ENCODE results near the gene CD160.
A peak's percentile ranks its signal among the peaks of the same experiment; 100 is the strongest.
"Not testable (repeated sequence)": the region's sequence is repeated elsewhere in the genome, so short reads cannot be mapped to it uniquely, and the experiment has no call there.

CD160 gene

DNA sequence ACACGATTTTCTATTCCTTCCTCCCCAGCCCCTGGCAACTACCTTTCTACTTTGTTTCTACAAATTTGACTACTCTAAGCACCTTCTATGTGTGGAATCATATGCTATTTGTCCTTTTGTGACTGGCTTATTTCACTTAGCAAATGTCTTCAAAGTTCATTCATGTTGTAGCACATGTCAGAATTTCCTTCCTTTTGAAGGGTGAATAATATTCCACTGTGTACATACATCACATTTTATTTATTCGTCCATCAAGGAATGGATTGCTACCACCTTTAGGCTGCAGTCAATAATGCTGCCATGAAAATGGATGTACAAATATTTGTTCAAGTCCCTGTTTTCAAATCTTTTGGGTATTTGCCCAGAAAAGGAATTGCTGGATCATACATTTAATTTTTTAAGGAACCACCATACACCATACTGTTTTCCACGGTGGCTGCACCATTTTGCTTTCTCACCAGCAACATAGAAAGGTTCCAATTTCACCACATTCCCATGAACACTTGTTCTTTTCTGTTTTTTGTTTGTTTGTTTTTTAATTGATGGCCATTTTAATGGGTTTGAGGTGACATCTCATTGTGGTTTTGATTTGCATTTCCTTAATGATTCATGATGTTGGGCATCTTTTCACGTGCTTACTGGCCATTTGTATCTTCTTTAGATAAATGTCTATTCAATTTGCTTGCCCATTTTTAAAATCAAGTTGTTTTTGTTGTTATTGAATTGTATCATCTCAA lies 8.8 kb upstream of the CD160 start:
- DNase-seq (ENCODE audit: low read depth), result no peak

DNA sequence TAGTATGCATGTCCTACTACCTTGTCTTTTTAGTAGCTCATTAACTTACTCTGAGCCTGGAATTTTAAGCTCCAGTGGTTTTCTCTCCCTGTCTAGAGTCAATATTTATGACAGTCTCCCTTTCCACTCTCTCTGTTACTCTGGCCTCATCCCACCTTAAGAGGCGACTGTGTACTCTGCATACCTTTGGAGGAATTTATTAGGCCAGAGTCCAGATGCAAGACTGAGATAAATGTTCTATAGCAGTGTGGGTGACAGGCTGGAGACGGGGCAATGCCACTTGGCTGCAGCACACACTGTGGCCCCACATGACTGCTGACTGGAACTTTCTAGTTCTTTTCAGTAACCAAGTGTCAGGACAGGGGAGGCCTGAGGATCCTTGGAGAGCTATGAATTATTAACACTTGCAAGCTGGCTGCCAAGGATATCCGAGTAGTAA lies 8.1 kb upstream of the CD160 start:
- DNase-seq (ENCODE audit: low read depth), result no peak

DNA sequence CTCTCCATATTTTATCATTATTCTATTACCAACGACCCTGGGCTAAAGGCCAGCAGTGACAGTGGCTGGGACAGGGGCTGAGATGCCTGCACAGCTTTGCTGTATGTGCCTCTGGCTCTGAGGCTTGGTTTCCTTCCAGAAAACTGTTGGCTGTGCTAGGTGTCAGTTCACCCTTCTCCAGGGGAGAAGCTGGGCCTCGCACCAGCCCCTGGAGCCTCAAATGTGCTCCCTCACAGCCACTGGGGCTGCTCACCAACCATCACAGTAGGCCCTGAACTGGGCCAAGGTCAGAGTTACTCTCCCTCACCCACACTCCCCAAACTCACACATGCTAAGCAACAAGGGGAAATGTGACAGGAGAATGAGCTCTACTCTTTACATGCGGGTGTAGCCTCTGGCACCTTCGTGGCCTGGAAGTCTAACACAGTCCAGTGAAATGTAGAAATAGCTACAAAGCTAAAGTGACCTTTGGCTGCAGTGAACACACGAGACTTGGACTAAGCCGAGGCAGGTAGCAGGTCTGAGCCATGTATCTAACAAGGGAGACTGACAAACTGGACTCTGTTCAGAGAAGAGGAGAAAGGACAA lies 4.7 kb upstream of the CD160 start:
- no peak for DNase-seq (ENCODE audit: low read depth)

DNA sequence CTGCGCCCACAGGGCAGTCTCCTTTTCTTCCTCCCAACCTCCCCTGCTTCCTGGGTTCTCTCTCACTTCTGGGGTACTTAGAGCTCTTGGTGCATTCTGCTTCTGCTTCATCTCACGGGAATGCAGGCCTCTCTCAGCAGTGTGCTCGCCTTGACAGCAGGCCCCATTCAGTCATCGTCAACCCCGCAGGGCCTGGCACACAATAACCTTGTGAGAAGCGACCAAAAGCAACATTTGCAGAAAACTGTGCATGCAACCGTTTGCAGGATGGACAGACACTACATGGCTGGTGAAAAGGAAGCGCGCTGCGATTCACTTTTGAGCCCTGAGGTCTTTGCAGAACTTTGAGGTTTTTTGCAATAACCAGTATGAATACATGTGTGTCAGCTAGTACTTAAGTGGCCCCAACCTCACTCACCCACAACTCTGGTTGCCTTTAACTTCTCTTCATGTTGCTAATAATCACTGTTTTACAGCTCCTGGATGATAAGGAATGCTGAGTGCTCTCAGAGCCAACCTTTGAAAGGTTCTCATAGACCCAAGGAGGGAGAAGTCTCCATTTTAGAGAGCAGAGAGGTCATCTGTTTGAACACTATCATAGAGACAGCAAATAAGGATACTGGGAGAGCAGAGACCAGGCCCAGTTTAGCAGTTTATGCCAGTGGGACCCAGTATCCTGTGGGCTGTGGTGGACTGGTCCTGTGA lies 2.5 kb upstream of the CD160 start:
- DNase-seq (ENCODE audit: low read depth), result no peak

DNA sequence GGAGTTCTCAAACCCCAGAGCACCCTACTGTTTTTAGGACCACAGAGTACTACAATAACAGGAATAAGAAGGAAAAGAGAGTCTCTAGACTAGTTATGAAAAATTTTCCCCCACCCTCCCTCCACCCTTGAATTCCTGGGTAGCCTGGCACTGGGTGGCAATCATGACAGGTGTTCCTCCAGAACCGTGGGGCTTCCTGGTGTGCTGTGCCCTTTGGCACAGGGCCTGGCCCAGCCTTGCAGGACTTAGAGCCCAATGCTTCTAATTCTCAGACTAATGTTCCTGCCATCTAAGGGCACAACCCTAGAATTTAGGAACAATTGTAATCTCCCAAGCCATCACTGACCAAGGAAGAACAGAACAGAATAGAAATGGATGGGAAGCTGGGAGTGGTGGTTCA lies 1.5 kb upstream of the CD160 start:
- no peak for DNase-seq (ENCODE audit: low read depth)

DNA sequence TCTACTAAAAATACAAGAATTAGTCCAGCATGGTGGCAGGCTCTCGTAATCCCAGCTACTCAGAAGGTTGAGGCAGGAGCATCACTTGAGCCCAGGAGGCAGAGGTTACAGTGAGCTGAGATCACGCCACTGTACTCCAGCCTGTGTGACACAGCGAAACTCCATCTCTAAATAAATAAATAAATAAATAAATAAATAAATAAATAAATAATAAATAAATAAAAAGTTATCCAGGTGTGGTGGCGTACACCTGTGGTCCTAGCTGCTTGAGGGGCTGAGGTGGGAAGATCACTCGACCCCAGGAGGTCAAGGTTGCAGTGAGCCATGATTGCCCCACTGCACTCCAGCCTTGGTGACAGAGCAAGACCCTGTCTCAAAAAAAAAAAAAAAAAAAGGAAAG lies 834 bp upstream of the CD160 start:
- not testable (repeated sequence) for DNase-seq (ENCODE audit: low read depth)

DNA sequence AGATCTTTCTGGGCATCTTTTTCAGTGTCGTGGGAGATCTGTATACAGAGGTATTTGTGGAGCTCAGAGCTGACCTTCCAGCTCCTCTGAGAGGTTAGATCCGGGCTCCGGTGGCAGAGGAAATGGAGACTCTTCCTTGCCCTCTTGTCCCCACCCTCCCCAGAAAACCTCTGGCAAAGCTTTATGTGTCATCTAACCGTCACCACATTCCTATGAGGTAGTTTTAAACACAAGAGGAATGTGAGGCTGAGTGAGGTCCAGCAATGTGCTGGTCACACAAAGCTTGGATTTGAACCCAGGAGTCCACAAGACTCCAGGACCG lies 1.2 kb downstream of the CD160 start:
- no peak for DNase-seq (ENCODE audit: low read depth)

DNA sequence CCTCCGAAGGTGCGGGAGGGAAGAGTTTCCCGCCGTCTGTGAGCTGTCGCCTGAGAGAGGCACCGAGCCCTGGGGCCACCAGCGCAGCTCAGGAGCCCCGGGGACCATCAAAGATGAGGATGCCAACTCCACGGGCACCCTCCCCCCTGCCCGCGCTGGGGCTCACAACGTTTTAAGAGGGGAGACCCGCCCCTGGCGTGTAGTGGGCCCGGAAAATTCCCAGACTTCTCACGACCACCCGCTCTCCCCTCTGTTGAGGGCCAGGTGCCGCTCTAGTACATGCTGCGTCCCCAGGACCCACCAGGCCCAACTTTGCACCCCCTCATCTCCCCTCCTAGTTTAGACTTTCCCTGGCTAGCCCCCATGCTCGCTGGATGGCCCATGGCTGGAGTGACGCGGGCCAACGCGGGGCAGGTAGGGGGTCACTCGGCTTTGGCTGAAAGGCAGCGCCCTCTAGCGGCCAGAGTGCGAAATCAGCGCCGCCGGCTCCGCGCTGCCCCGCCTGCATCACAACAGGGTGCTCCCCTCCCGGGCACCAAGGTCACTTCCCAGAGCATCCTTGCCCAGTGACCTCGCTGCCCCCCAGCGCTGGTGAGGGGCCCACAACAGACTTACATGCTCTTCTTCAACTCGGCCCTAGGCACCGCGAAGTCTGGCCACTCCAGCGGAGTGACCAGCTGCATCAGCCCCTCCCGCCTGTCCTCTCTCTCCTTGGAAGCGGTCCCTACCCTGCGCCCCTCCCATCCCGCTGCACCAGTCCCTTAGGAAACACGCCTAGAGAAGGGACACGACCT lies 1.8 kb downstream of the CD160 start:
- DNase-seq (ENCODE audit: low read depth), result peak; percentile 48

DNA sequence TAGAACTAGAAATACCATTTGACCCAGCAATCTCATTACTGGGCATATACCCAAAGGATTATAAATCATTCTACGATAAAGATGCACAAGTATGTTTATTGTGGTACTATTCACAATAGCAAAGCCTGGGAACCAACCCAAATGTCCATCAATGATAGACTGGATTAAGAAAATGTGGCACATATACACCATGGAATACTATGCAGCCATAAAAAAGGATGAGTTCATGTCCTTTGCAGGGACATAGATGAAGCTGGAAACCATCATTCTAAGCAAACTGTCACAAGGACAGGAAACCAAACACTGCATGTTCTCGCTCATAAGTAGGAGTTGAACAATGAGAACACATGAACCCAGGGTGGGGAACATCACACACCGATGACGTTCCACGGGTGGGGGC lies 6.9 kb downstream of the CD160 start:
- DNase-seq (ENCODE audit: low read depth), result not testable (repeated sequence)

DNA sequence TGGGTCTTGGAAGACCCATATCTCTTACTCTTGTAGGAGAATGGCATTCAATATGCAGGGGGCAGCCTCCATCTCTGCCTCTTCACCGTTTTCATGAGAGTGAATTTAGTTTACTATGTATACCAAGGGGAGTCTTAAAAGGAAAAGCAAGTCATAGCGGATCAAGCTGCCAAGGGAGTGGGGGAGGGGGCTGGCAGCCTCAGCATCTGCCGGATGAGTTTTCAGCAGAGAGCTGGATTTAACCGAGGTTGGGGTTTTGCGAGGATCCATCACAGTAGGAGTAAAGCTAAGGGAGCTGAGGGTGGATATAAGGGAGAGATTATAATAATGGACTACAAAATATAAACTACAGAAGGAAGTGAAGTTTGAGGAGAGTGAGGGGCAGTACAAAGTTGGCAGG lies 9.9 kb downstream of the CD160 start:
- no peak for DNase-seq (ENCODE audit: low read depth)

DNA sequence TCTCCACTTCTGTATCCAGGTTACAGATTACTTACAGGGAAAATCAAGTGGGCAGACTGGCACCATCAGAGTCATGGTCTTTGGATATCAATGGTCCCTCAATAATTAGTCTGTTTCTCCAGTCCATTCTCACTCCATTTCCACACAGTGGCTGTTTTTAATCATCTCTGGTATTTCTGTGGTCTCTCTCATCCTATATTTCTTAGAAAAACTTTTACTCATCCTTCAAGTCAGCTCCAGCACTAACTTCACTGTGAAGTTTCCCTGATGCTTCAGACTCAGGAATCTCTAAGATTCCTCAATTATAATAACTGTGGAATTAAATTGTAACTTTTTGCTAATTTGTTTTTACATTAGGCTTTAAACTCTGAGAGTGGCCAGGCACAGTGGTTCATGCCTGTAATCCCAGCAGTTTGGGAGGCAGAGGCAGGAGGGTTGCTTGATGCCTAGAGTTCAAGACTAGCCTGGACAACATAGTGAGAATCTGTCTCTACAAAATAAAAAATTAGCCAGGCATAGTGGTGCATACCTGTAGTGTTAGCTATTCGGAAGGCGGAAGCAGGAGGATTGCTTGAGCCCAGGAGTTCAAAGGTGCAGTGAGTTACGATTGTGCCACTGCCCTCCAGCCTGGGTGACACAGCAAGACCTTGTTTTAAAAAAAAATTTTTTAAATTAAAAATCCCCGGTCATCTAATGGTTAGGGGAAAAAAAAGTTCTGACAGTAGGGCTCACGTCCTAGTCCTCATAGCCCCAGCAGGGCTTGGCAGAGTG lies 10.6 kb downstream of the CD160 start:
- no peak for DNase-seq (ENCODE audit: low read depth)

DNA sequence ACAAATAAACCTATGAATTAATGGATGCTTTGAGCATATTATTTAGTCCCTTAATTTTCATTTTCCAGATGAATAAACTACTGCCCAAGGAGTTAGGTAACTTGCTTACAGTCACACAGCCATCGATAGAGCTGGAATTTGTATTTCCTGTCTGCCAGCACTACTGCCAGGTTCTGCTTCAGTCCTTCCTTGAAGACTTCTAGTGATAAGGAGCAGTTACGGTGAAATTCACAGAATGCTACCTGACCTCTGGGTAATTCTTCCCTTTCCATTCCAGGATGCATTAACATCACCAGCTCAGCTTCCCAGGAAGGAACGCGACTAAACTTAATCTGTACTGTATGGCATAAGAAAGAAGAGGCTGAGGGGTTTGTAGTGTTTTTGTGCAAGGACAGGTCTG lies 11.2 kb downstream of the CD160 start:
- no peak for DNase-seq (ENCODE audit: low read depth)

DNA sequence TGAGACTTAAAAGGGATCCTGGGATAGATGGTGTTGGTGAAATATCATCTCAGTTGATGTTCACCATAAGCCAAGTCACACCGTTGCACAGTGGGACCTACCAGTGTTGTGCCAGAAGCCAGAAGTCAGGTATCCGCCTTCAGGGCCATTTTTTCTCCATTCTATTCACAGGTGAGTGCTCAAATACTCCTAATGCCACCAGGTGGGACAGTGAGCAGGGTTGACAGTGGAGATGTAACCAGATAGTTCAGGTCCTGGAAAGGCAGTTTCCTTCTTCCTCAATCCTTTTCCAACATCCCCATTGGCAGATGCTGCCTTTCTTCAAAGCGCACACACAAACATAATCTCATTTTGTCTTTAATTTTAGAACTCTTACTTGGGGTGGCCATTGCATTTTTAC lies 11.6 kb downstream of the CD160 start:
- no peak for DNase-seq (ENCODE audit: low read depth)

DNA sequence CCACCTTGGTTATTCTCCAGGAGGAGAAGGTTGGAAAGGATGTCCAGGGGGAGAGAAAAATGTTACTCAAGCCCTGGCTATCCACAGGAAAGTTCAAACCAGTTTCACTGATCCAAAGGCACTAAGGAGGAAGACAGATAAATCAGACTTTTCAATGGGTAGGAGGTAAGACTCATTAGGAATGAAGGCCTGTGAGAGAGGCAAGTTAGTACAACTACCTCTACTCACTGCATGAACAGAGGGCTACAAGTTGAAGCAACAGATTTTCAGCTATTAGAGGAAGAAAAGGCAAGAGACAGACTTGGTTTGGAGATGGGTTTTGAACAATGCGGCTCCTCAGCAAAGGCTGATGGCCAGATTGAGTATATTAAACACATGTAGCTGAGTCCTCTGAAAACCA lies 16.9 kb downstream of the CD160 start:
- no peak for DNase-seq (ENCODE audit: low read depth)

DNA sequence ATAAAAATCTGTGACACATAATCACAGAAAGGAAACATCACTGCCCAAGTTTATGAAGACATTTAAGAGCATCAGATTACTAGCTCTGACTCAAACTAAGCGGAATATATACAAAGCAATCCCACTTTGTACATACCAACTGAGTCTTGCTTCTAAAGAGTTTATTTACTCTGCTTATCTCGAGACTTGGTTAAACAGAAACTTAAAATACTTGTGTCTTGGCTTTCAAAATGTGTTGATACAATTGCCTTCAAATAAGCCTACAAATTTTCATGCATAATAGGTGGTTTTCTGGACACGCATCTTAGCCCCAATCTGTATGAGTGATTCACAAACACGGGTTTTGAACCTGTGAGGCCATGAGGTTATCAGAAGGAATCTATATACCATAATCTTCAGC lies 21.0 kb downstream of the CD160 start:
- no peak for DNase-seq (ENCODE audit: low read depth)

DNA sequence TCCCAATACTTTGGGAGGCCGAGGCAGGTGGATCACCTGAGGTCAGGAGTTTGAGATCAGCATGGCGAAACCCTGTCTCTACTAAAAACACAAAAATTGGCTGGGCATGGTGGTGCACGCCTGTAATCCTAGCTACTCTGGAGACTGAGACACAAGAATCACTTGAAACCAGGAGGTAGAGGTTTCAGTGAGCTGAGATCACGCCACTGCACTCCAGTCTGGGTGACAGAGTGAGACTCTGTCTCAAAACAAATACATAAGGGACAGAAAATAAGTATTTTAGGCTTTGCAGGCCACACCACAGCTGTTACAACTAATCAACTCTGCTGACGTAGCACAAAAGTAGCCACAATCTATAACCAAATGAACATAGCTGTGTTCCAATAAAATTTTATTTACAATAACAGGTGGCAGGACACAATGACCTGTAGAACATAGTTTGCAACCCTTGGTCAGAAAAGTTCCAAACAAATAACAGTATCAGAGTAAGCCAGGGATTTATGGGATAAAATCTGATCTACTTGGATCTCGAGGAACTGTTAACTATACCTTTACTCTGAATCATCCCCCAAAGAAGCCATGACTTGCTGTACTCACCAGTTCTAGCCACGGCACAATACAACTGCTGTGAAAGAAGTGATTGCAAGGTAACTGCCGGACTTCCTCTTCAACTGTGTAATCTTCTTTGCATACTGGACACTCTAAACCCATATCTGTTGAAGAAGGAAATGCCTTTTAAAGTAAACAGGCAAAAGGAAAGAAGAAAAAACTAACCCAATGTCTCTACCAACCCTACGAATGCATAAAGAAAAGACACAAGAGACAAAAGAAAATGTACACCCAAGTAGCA lies 28.3 kb downstream of the CD160 start:
- DNase-seq (ENCODE audit: low read depth), result no peak

DNA sequence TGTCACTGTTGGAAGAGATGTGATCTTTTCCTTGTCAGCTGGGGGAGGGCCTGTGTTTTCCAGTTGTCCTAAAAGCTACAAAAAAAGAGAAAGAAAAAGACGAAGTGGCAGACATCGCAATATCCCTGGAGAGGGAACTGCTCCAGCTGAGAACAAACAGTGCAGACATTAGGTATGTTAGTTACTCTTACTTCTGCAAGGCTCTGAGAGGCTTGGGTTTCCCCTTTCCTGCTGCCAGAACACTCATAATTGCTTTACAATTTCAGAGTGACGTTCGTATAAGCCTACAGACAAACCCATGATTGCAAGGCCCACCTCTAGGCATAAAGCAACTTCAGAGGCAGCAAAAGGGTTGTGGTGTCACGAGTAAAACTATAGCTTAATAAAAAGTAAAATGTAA lies 31.1 kb downstream of the CD160 start:
- no peak for DNase-seq (ENCODE audit: low read depth)

DNA sequence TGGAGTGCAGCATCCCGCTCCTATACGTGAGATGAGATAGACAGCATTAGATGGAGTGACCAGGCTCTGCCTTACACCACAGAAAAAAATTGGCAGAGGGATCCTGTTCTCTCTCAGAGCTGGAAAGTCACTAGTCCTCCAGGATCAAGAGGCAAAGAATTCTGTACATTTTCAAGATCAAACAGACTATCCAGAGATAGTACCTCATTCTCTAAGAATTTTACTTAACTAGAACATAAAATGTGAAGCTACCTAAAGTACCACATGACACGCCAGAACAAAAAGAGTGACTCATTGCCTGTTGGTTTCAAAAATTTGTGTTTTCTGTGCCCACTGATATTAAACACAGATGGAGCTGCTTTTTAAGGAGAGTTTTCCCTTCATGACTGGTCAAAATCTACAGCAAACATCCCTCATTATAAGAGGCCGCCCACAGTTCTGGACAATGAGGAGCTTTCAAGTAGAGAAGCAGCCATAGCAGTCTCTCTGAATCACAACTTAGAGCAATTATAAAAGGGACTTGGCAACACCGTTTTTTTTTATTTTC lies 32.3 kb downstream of the CD160 start:
- DNase-seq (ENCODE audit: low read depth), result no peak

DNA sequence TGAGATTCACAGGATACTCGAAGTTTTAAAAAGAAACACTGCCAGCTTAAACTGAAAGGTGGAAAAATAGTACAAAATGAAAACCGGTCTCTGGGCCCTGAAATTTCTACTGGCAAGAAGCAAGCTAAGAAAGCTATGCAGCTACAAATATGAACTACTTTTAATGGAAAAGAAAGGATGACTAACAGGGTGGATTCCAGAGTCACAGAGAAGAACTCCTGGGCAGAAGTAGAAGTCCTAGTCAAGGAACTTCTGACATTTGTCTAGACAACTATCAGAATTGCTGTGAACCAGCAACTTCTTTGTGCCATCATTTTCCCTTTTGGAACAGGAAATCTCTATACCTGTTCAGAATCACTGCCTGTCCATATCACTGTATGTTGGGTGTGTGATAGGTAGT lies 38.1 kb downstream of the CD160 start:
- no peak for DNase-seq (ENCODE audit: low read depth)

DNA sequence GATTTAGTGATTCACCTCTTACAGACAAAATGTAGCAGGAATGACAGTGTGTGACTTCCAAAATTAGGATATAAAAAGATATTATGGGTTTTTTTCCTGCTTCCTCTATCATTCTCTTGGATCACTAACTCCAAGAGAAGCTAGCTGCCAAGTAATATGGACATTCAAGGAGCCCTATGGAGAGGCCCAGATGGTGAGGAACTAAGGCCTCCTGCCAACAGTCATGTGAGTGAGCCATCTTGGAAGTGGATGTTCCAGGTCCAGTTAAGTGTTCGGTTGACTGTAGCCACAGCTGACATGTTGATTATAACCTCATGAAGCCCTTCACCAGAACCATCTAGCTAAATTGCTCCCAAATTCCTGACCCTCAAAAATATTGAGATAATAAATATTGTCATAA lies 38.8 kb downstream of the CD160 start:
- DNase-seq (ENCODE audit: low read depth), result no peak

DNA sequence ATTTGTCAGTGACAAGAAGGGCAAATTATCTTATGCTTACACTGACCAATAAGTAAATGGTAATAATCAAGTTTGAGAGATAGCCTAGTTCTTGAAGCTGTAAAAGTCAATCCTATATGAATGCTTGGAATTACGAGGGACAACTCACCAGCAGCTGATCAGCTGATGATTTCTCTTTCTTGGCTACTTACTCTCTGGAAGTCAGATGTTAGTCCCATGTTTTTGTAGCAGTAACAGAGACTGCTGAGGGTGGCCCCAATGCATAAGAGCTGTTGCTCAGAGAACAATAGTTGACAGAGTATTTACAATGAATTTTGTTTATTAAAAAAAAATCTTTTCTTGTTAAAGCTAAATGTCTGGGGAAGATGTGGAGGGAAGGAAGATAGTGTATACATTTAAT lies 39.3 kb downstream of the CD160 start:
- DNase-seq (ENCODE audit: low read depth), result no peak
